ENCODE data around the gene OR11L1.

Gene OR11L1

GRCh38 chr1:247865416-247865815, 23.7 kb upstream of the OR11L1 start:
- Histone ChIP-seq H3K4me2 (ENCODE audit: low read depth, low read length, poor library complexity, severe bottlenecking) (no peak overlapping the region), H2AFZ (ENCODE audit: low read depth, low read length, severe bottlenecking) (no peak overlapping the region), H3K9me3 (ENCODE audit: insufficient read depth, low read length) (peaks cover 4% of the 10 kb centered on the region; the same call in 1 of the 2 replicates), H3K9me2 (replicated peaks; ENCODE audit: insufficient read depth, low read length) (no peaks in the 10 kb centered on the region), H3K27me3 (ENCODE audit: low read length) (no peaks in the 10 kb centered on the region), H3K4me3 (ENCODE audit: insufficient read depth, low read length, poor library complexity, severe bottlenecking) (no peak overlapping the region), H4K20me1 (ENCODE audit: low read depth, low read length) (no peaks in the 10 kb centered on the region), H3F3A (ENCODE audit: insufficient read depth) (no peaks in the 10 kb centered on the region), H3K79me2 (ENCODE audit: insufficient read depth, low read length) (no peaks in the 10 kb centered on the region), H3K9ac (ENCODE audit: low read length) (no peak overlapping the region), H3K36me3 (ENCODE audit: low read length) (no peaks in the 10 kb centered on the region), H3K27ac (ENCODE audit: low read depth, low read length) (no peak overlapping the region)
- TF ChIP-seq, protein P1, sequence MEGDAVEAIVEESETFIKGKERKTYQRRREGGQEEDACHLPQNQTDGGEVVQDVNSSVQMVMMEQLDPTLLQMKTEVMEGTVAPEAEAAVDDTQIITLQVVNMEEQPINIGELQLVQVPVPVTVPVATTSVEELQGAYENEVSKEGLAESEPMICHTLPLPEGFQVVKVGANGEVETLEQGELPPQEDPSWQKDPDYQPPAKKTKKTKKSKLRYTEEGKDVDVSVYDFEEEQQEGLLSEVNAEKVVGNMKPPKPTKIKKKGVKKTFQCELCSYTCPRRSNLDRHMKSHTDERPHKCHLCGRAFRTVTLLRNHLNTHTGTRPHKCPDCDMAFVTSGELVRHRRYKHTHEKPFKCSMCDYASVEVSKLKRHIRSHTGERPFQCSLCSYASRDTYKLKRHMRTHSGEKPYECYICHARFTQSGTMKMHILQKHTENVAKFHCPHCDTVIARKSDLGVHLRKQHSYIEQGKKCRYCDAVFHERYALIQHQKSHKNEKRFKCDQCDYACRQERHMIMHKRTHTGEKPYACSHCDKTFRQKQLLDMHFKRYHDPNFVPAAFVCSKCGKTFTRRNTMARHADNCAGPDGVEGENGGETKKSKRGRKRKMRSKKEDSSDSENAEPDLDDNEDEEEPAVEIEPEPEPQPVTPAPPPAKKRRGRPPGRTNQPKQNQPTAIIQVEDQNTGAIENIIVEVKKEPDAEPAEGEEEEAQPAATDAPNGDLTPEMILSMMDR (IDR thresholded peaks at IDR 0.05; ENCODE audit: insufficient read depth, low read length, poor library complexity, severe bottlenecking), result no peak

- no peak overlapping the region for H3K27ac ChIP-seq (ENCODE audit: low read depth, low read length)
- no peak for TF ChIP-seq EZH2phosphoT487 (conservative IDR thresholded peaks at IDR 0.05; ENCODE audit: low read length)
- TF ChIP-seq, protein P1 (IDR thresholded peaks at IDR 0.05; ENCODE audit: insufficient read depth, low read length, poor library complexity, severe bottlenecking), result no peak
- no peak overlapping the region for H2AFZ ChIP-seq (ENCODE audit: low read depth, low read length, severe bottlenecking)
- H3K27me3 ChIP-seq (ENCODE audit: low read length), result no peaks in the 10 kb centered on the region
- H3K4me3 ChIP-seq (ENCODE audit: insufficient read depth, low read length, poor library complexity, severe bottlenecking), result no peak overlapping the region
- H3K36me3 ChIP-seq (ENCODE audit: low read length), result no peaks in the 10 kb centered on the region
- no peaks in the 10 kb centered on the region for H3K9me2 ChIP-seq (replicated peaks; ENCODE audit: insufficient read depth, low read length)
- H3K9me3 ChIP-seq (ENCODE audit: insufficient read depth, low read length), result no peaks in the 10 kb centered on the region; the same call in 1 of the 2 replicates
- no peaks in the 10 kb centered on the region for H3K79me2 ChIP-seq (ENCODE audit: insufficient read depth, low read length)
- no peaks in the 10 kb centered on the region for H3F3A ChIP-seq (ENCODE audit: insufficient read depth)
- no peak overlapping the region for H3K4me2 ChIP-seq (ENCODE audit: low read depth, low read length, poor library complexity, severe bottlenecking)
- no peaks in the 10 kb centered on the region for H4K20me1 ChIP-seq (ENCODE audit: low read depth, low read length)
- H3K9ac ChIP-seq (ENCODE audit: low read length), result no peak overlapping the region
These were observed 22.9 kb upstream of the OR11L1 start for GRCh38 chr1:247864644-247865043.

DNA sequence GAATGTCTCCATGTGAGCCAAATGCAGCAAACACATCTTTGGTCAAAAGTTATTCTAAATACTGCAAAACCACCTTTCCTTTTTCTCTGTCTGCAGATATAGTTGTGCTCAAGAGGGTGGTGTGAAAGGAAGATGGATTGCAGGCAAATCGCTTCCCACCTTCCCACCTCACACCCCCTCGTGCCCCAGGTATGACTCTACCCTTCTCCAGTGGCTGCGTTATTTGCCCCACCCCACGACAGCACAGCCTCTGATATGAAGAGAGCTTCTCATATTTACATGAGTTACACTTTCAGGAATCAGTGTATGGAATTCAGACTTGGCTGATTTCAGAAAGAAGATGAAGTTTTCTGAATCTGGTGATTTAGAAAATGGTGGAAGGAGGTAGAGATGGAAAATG, 21.1 kb upstream of the OR11L1 start:
- Histone ChIP-seq H3K4me2 (ENCODE audit: low read depth, low read length, poor library complexity, severe bottlenecking) (no peak overlapping the region), H2AFZ (ENCODE audit: low read depth, low read length, severe bottlenecking) (no peak overlapping the region), H3K36me3 (ENCODE audit: low read length) (no peaks in the 10 kb centered on the region), H3K9me3 (ENCODE audit: insufficient read depth, low read length) (no peaks in the 10 kb centered on the region), H3K9me2 (replicated peaks; ENCODE audit: insufficient read depth, low read length) (no peaks in the 10 kb centered on the region), H3K27me3 (ENCODE audit: low read length) (no peaks in the 10 kb centered on the region), H3K79me2 (ENCODE audit: insufficient read depth, low read length) (no peaks in the 10 kb centered on the region), H4K20me1 (ENCODE audit: low read depth, low read length) (no peaks in the 10 kb centered on the region), H3K4me3 (ENCODE audit: insufficient read depth, low read length, poor library complexity, severe bottlenecking) (no peak overlapping the region), H3F3A (ENCODE audit: insufficient read depth) (no peaks in the 10 kb centered on the region), H3K9ac (ENCODE audit: low read length) (no peak overlapping the region), H3K27ac (ENCODE audit: low read depth, low read length) (no peak overlapping the region)
- TF ChIP-seq, protein P1 (IDR thresholded peaks at IDR 0.05; ENCODE audit: insufficient read depth, low read length, poor library complexity, severe bottlenecking), result no peak
- TF ChIP-seq EZH2phosphoT487 (conservative IDR thresholded peaks at IDR 0.05; ENCODE audit: low read length), result no peak
